ENCODE measurements around the gene PLBD2. TPM values are rescaled to one million over a fixed set of nuclear protein-coding genes. Genes with fewer than 3 reads are reported as not detected.

The PLBD2 gene
- total and polyA plus RNA-seq, 4 donors: 12.1 to 31.2 (median 19.6) TPM

- H3K9me3 ChIP-seq (ENCODE audit: control insufficient read depth in 4 of 4, low read length in 3 of 4): no peaks in the 10 kb centered on the region
- H3K27ac ChIP-seq (ENCODE audit: low read depth in 1 of 2, low read length in 2 of 2): peak overlapping the region; percentile 52
- no peak overlapping the region for H3K4me3 ChIP-seq (ENCODE audit: low read depth in 1 of 3, low read length in 3 of 3)
- TF ChIP-seq YY1 (IDR thresholded peaks at IDR 0.05) (peak; percentile 70), REST (IDR thresholded peaks at IDR 0.05) (peak; percentile 84), MAX (IDR thresholded peaks at IDR 0.05) (peak; percentile 99), FOXA1 (IDR thresholded peaks at IDR 0.05) (peak; percentile 76), GABPA (IDR thresholded peaks at IDR 0.05 in 1 of 2, conservative IDR thresholded peaks at IDR 0.05 in 1 of 2) (peak in 1 of 2 donors; percentile 70), RXRA (IDR thresholded peaks at IDR 0.05) (peak; percentile 97 to 100), JUND (IDR thresholded peaks at IDR 0.05) (peak; percentile 45 to 90), CTCF (IDR thresholded peaks at IDR 0.05; ENCODE audit: low read depth, low read length, missing input control) (no peak), ZBTB33 (IDR thresholded peaks at IDR 0.05) (peak; percentile 84), HNF4G (IDR thresholded peaks at IDR 0.05) (peak; percentile 30), FOXA2 (IDR thresholded peaks at IDR 0.05) (peak; percentile 71), HNF4A (conservative IDR thresholded peaks at IDR 0.05) (peak; percentile 71 to 87), SP1 (IDR thresholded peaks at IDR 0.05) (peak; percentile 96), RAD21 (IDR thresholded peaks at IDR 0.05) (peak; percentile 35 to 47), EGR1 (IDR thresholded peaks at IDR 0.05; ENCODE audit: low read depth in 2 of 2) (peak; percentile 70 to 93), TAF1 (conservative IDR thresholded peaks at IDR 0.05) (no peak), ATF3 (IDR thresholded peaks at IDR 0.05) (peak; percentile 85), NR2F2 (IDR thresholded peaks at IDR 0.05) (no peak)
- H3K36me3 ChIP-seq (ENCODE audit: control insufficient read depth in 4 of 4, insufficient read depth in 3 of 4, low read depth in 1 of 4, low read length in 3 of 4): no peaks in the 10 kb centered on the region
- peak; percentile 56 for DNase-seq (ENCODE audit: low spot score)
- H3K9ac ChIP-seq (ENCODE audit: low read depth in 1 of 2, low read length in 2 of 2): peak overlapping the region in 1 of 2 donors; percentile 41
- 54% methylated on average over 11 of the region's 11 CpGs for WGBS
- H3K27me3 ChIP-seq (ENCODE audit: control insufficient read depth in 4 of 4, insufficient read depth in 4 of 4, low read length in 3 of 4): no peaks in the 10 kb centered on the region
- peaks cover 1 to 54% (median 36%) of the 10 kb centered on the region in 4 donors for H3K4me1 ChIP-seq (ENCODE audit: control insufficient read depth in 4 of 4, insufficient read depth in 4 of 4, low read length in 3 of 4)
Measured at GRCh38 chr12:113413488-113413939, 55.1 kb downstream of the PLBD2 start.
